ENCODE data around the gene ARHGDIG. TPM values are rescaled to one million over a fixed set of nuclear protein-coding genes. Genes with fewer than 3 reads are reported as not detected.
A peak's percentile ranks its signal among the peaks of the same experiment; 100 is the strongest.

ARHGDIG gene
- total RNA-seq, 1 donor from 2014 or later: 18.3 TPM

DNA sequence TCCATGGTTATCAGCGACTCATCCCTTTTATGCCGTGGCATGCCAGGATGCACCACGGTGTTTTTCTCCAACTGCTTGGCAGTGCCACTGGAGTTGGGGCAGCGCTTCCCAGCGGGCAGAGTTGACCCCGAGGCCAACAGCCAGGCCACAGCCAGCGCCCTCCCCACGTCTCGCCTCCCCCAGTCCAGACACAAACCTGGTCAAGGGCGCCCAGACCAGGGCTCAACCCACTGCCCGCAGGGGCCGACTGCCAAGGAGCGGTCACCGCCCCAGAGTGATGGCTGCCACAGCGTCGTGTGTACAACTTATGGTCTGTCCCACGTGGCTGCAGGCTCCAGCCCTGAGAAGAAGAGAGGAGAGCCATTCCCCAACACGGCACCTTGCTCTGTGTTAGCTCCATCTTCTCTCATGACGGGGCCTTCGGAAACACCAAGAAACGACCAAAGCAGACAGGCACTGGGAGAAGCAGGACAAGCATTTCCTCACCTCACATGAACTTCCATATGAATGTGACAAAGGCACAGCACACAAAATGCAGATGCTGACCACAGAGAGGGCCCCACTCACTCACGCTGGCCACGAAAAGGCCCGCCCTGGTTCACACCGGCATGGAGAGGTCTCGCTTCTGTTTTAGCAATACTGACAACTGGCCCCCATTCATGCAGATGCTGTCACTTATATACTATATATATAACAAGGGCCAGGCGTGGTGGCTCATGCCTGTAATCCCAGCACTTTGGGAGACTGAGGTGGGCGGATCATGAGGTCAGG lies 45.2 kb downstream of the ARHGDIG start:
- DNase-seq (ENCODE audit: low spot score): no peak

GRCh38 chr16:330741-331140 lies 50.4 kb downstream of the ARHGDIG start:
- DNase-seq (ENCODE audit: low spot score): no peak

GRCh38 chr16:331181-331814 lies 50.9 kb downstream of the ARHGDIG start:
- DNase-seq (ENCODE audit: low spot score): peak; percentile 70

Other genes starting within 250 kb of the ARHGDIG start
- 0.72 TPM for gene POLR3K, start 227.0 kb upstream of the ARHGDIG start, total RNA-seq (ENCODE audit: insufficient read depth, low replicate concordance)
- gene SNRNP25, start 226.8 kb upstream of the ARHGDIG start, total RNA-seq (ENCODE audit: insufficient read depth, low replicate concordance): 11.1 TPM
- gene RHBDF1, start 208.0 kb upstream of the ARHGDIG start, total RNA-seq (ENCODE audit: insufficient read depth, low replicate concordance): 27.4 TPM
- gene MPG, start 202.4 kb upstream of the ARHGDIG start, total RNA-seq (ENCODE audit: insufficient read depth, low replicate concordance): 93.4 TPM
- gene NPRL3, start 141.9 kb upstream of the ARHGDIG start, total RNA-seq (ENCODE audit: insufficient read depth, low replicate concordance): 10.1 TPM
- gene HBZ, start 127.9 kb upstream of the ARHGDIG start, total RNA-seq (ENCODE audit: insufficient read depth, low replicate concordance): not detected
- gene HBM, start 114.6 kb upstream of the ARHGDIG start, total RNA-seq (ENCODE audit: insufficient read depth, low replicate concordance): 257 TPM
- gene HBA2, start 107.7 kb upstream of the ARHGDIG start, total RNA-seq (ENCODE audit: insufficient read depth, low replicate concordance): 7,657 TPM
- 3,215 TPM for gene HBA1, start 103.9 kb upstream of the ARHGDIG start, total RNA-seq (ENCODE audit: insufficient read depth, low replicate concordance)
- not detected for gene HBQ1, start 100.1 kb upstream of the ARHGDIG start, total RNA-seq (ENCODE audit: insufficient read depth, low replicate concordance)
- gene LUC7L, start 51.1 kb upstream of the ARHGDIG start, total RNA-seq (ENCODE audit: insufficient read depth, low replicate concordance): 50.3 TPM
- 50.8 TPM for gene FAM234A, start 45.8 kb upstream of the ARHGDIG start, total RNA-seq (ENCODE audit: insufficient read depth, low replicate concordance)
- 6.0 TPM for gene RGS11, start 4.6 kb upstream of the ARHGDIG start, total RNA-seq (ENCODE audit: insufficient read depth, low replicate concordance)
- gene PDIA2, start 2.6 kb downstream of the ARHGDIG start, total RNA-seq (ENCODE audit: insufficient read depth, low replicate concordance): 9.9 TPM
- gene AXIN1, start 72.1 kb downstream of the ARHGDIG start, total RNA-seq (ENCODE audit: insufficient read depth, low replicate concordance): 17.3 TPM
- gene MRPL28, start 89.9 kb downstream of the ARHGDIG start, total RNA-seq (ENCODE audit: insufficient read depth, low replicate concordance): 36.8 TPM
- gene PGAP6, start 101.4 kb downstream of the ARHGDIG start, total RNA-seq (ENCODE audit: insufficient read depth, low replicate concordance): 31.8 TPM
- gene NME4, start 116.6 kb downstream of the ARHGDIG start, total RNA-seq (ENCODE audit: insufficient read depth, low replicate concordance): 52.0 TPM
- gene DECR2, start 121.3 kb downstream of the ARHGDIG start, total RNA-seq (ENCODE audit: insufficient read depth, low replicate concordance): 0.48 TPM
- gene RAB11FIP3, start 145.1 kb downstream of the ARHGDIG start, total RNA-seq (ENCODE audit: insufficient read depth, low replicate concordance): 11.8 TPM
- 26.5 TPM for gene CAPN15, start 247.1 kb downstream of the ARHGDIG start, total RNA-seq (ENCODE audit: insufficient read depth, low replicate concordance)

Measured in umbilical cord (tissue), 2 donors.